Measurements from ENCODE around the gene TMEM44.
A peak's percentile ranks its signal among the peaks of the same experiment; 100 is the strongest.
"Not testable (repeated sequence)": the region's sequence is repeated elsewhere in the genome, so short reads cannot be mapped to it uniquely, and the experiment has no call there.

The TMEM44 gene

GRCh38 chr3:194642769-194643168 is 9.6 kb upstream of the TMEM44 start:
- DNase-seq (ENCODE audit: low read depth in 2 of 2), result no peak

DNA sequence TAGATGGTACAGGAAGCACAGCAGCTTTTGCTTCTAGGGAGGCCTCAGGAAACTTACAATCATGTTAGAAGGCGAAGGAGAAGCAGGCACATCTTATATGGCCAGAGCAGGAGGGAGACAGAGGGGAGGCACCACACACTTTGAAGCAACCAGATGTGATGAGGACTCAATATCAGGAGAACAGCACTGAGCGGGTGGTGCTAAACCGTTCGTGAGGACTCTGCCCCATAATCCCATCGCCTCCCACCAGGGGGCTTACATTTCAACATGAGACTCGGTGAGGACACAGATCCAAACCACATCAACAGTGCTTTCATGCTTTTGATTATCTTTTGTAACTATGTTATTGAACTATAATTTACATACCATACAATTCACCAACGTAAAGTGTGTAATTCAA is 7.6 kb upstream of the TMEM44 start:
- DNase-seq (ENCODE audit: low read depth in 2 of 2), result peak in 1 of 2 donors; percentile 22

DNA sequence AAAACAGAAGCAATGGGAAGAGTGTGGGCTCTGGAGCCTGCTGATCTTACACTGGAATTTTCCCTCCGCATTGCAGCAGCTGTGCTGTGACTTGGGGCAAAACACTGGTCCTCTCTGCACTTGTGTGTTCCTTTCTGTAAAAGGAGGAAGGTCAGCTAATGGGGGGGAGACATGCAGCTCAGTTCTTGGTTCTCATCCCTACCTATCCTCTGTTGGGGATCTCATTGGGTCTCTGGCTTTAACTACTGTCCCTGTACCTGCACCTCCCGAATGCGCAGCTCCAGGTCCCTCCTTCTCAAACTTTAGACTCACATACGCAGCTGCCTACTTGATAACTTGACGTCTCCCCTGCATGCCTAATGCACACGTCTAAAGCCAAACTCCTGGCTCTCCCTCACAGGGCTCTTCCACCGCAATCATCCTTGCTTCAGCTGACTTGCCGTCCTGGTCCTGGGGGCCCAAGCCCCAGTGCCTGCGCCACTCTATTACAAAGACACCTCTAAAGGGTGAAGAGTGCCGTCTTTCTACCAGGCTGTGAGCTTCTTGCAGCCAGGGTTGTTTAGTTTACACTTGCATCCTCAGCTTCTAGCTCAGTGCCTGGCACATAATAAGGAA is 5.9 kb upstream of the TMEM44 start:
- DNase-seq (ENCODE audit: low read depth in 2 of 2), result no peak

- DNase-seq (ENCODE audit: low read depth in 2 of 2), result no peak
Measured at GRCh38 chr3:194637541-194638400, 4.6 kb upstream of the TMEM44 start.

DNA sequence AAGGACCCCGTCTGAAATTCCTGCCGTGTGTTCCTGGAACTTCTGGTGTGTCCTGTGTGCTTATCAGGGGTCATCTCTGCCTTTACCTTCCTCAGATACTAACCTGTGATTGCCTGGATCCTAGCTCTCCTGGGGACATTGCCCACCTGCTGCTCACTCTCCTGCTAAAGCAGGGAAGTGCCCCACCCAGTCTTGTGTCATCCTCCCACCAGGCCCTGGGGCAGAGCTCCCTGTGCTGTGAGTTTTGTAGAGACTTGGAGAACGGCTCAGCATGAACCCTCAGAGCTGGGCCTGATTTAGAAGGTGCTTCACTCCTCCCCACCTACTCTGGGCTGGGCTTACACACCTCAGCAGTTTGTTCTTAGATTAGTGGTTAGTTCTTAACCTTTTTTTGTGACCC is 3.8 kb upstream of the TMEM44 start:
- DNase-seq (ENCODE audit: low read depth in 2 of 2), result no peak

GRCh38 chr3:194632809-194633348 is 340 bp downstream of the TMEM44 start:
- no peak for DNase-seq (ENCODE audit: low read depth in 2 of 2)

- DNase-seq (ENCODE audit: low read depth in 2 of 2), result no peak
Measured at GRCh38 chr3:194632226-194632808, 902 bp downstream of the TMEM44 start.

GRCh38 chr3:194631696-194632095 is 1.5 kb downstream of the TMEM44 start:
- DNase-seq (ENCODE audit: low read depth in 2 of 2), result no peak

DNA sequence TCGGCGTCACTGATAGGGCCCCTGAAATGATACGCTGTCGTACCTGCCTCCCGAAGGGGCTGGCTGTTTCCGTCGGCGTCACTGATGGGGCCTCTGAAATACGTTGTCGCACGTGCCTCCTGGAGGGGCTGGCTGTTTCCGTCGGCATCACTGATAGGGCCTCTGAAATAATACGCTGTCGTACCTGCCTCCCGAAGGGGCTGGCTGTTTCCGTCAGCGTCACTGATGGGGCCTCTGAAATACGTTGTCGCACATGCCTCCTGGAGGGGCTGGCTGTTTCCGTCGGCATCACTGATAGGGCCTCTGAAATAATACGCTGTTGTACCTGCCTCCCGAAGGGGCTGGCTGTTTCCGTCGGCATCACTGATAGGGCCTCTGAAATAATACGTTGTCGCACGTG is 2.5 kb downstream of the TMEM44 start:
- not testable (repeated sequence) for DNase-seq (ENCODE audit: low read depth in 2 of 2)

GRCh38 chr3:194624956-194625355 is 8.3 kb downstream of the TMEM44 start:
- no peak for DNase-seq (ENCODE audit: low read depth in 2 of 2)

- DNase-seq (ENCODE audit: low read depth in 2 of 2), result no peak
Measured at GRCh38 chr3:194623449-194624290, 9.5 kb downstream of the TMEM44 start.

DNA sequence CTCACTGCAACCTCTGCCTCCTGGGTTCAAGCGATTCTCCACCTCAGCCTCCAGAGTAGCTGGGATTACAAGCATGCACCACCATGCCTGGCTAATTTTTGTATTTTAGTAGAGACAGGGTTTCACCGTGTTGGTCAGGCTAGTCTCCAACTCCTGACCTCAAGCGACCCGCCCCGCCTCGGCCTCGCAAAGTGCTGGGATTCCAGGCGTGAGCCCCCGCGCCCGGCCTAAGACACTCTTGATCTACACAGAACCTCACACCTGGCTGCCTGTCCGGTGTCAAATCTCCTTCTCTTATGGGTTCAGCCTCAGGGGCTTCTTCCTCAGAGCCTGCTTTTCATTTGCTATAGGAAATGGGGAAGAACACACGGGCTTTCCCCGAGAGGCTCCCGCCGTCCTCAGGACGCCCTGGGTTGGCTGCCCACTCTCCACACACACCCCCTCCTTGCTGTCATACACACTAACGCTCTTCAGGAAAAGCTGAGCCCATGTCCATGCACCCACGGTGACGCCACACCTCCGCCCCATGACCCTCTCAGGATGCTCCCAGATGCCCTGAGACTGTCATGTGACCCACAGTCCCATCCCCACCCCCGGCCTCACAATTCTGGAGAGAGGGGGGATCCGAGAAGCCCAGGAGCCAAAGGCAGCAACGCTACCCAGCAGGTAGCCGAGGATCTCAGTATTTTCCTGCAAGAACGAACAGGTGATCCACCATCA is 10.4 kb downstream of the TMEM44 start:
- DNase-seq (ENCODE audit: low read depth in 2 of 2), result no peak

- DNase-seq (ENCODE audit: low read depth in 2 of 2), result no peak
Measured at GRCh38 chr3:194621947-194622346, 11.3 kb downstream of the TMEM44 start.

- no peak for DNase-seq (ENCODE audit: low read depth in 2 of 2)
Measured at GRCh38 chr3:194620196-194620595, 13.0 kb downstream of the TMEM44 start.

GRCh38 chr3:194619741-194620140 is 13.5 kb downstream of the TMEM44 start:
- DNase-seq (ENCODE audit: low read depth in 2 of 2), result no peak

DNA sequence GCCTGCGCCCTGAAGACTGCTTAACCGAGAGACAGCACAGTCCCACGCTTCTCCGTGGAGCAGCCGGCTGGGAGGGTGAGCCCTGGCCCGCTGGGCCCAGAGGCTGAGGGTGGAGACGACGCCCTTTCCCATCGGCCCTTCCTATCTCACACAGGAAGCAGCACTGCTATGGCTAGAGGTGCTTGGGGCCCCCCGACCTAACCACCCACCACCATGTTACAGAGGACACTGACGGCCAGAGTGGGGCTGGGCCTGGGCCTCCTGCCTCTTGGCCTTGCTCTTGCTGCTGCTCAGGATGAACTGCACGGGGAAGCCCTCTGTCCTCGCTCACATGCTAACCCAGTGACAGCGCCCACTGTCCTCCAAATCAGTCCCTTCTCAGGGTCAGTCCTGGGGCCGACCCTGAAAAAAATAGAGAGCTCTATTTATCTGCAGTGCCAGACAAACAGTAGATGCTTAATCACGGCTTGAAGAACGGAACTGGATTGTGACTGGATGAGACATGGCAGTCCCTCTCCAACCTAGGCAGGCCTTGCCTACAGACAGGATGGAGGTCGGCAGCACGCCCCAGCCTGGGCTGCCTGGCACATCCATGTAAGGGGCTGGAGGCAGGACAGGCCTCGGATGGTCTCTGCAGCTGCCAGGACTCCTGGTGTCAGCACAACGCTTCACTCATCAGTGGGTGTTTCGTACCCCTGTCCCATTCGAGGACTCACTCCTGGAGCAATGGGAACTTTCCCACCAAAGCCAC is 14.2 kb downstream of the TMEM44 start:
- no peak for DNase-seq (ENCODE audit: low read depth in 2 of 2)

DNA sequence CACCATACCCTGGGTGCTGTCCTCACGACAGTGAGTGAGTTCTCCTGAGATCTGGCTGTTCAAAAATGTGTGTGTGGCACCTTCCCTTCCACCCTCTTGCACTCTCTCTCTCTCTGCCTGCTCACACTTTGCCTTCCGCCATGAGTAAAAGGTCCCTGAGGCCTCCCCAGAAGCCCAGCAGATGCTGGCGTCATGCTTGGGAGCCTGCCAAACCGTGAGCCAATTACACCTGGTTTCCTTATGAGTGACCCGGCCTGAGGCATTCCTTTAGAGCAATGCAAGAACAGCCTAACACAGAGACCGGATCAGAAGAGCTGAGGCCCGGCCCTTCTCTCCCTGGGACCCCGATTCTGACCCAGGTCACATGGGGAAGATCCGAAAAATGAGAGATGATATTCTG is 15.4 kb downstream of the TMEM44 start:
- no peak for DNase-seq (ENCODE audit: low read depth in 2 of 2)

GRCh38 chr3:194617143-194617671 is 16.0 kb downstream of the TMEM44 start:
- DNase-seq (ENCODE audit: low read depth in 2 of 2), result no peak

- DNase-seq (ENCODE audit: low read depth in 2 of 2), result no peak
Measured at GRCh38 chr3:194615226-194615625, 18.0 kb downstream of the TMEM44 start.

DNA sequence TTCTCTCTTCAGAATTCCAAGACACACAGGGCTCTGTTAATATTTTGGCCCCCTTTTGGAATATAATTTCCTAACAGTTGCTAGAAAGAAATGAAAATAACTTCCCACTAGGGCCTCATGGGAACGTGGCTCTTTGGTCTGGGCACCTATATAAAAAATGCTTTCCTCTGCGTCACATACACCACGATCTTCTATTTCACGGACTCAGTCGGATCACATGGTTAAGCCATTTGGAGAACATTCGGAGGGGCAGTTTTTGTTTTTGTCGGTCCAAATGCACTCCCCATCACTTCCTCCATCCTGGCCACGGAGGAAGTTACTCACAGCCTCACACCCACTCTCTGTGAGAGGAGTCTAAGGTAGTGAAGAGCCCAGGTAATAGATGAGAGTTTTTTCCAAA is 21.0 kb downstream of the TMEM44 start:
- no peak for DNase-seq (ENCODE audit: low read depth in 2 of 2)
